ENCODE results near the gene SLC16A10.
"Not testable (repeated sequence)": the region's sequence is repeated elsewhere in the genome, so short reads cannot be mapped to it uniquely, and the experiment has no call there.

The SLC16A10 gene

GRCh38 chr6:111189666-111190210 lies 102.4 kb downstream of the SLC16A10 start:
- DNase-seq: not testable (repeated sequence)

- no peak for DNase-seq
Measured at GRCh38 chr6:111190637-111191036, 103.3 kb downstream of the SLC16A10 start.

GRCh38 chr6:111191136-111191535 lies 103.8 kb downstream of the SLC16A10 start:
- not testable (repeated sequence) for DNase-seq

GRCh38 chr6:111192911-111193555 lies 105.7 kb downstream of the SLC16A10 start:
- DNase-seq: no peak

- no peak for DNase-seq
Measured at GRCh38 chr6:111195656-111196055, 108.4 kb downstream of the SLC16A10 start.

- no peak for DNase-seq
Measured at GRCh38 chr6:111198841-111199240, 111.5 kb downstream of the SLC16A10 start.

GRCh38 chr6:111199935-111200334 lies 112.6 kb downstream of the SLC16A10 start:
- DNase-seq: no peak

GRCh38 chr6:111200350-111201243 lies 113.3 kb downstream of the SLC16A10 start:
- no peak for DNase-seq

- DNase-seq: no peak
Measured at GRCh38 chr6:111201244-111201554, 113.9 kb downstream of the SLC16A10 start.

- DNase-seq: no peak
Measured at GRCh38 chr6:111201764-111202163, 114.5 kb downstream of the SLC16A10 start.

GRCh38 chr6:111203539-111203938 lies 116.2 kb downstream of the SLC16A10 start:
- not testable (repeated sequence) for DNase-seq

GRCh38 chr6:111204305-111204704 lies 117.0 kb downstream of the SLC16A10 start:
- no peak for DNase-seq

GRCh38 chr6:111204881-111205280 lies 117.6 kb downstream of the SLC16A10 start:
- no peak for DNase-seq

GRCh38 chr6:111205502-111205901 lies 118.2 kb downstream of the SLC16A10 start:
- DNase-seq: no peak

- DNase-seq: no peak
Measured at GRCh38 chr6:111207141-111207858, 120.0 kb downstream of the SLC16A10 start.

GRCh38 chr6:111208933-111209332 lies 121.6 kb downstream of the SLC16A10 start:
- DNase-seq: no peak

- DNase-seq: peak in 1 of 2 experiments; percentile 37
Measured at GRCh38 chr6:111210194-111210728, 123.0 kb downstream of the SLC16A10 start.

- DNase-seq: no peak
Measured at GRCh38 chr6:111211411-111212030, 124.2 kb downstream of the SLC16A10 start.

- no peak for DNase-seq
Measured at GRCh38 chr6:111212625-111213024, 125.3 kb downstream of the SLC16A10 start.

- DNase-seq: no peak
Measured at GRCh38 chr6:111215131-111215530, 127.8 kb downstream of the SLC16A10 start.

GRCh38 chr6:111219785-111220184 lies 132.5 kb downstream of the SLC16A10 start:
- no peak for DNase-seq

GRCh38 chr6:111220383-111221031 lies 133.2 kb downstream of the SLC16A10 start:
- DNase-seq: no peak
